Upper lobe of left lung (tissue), 6 donors: ENCODE measurements around the gene SMCHD1. TPM values are rescaled to one million over a fixed set of nuclear protein-coding genes. Genes with fewer than 3 reads are reported as not detected.

Experiments
- ATAC-seq, 2 donors: fragments of 200-7000 bp; cut with Tn5 transposase; one replicate each; pipeline ENCODE4 v1.9.1; 2022; ENCODE audit warnings: mild to moderate bottlenecking in 2 of 2, moderate library complexity in 2 of 2; ENCODE audit not compliant: low FRiP score in 2 of 2
- DNase-seq, 2 donors: peaks; one replicate each; pipeline ENCODE4 v3.0.0-alpha.2; 2019 to 2020
- H3K27ac ChIP-seq, 4 donors: fragments of 200-600 bp; sonication (generic); one replicate each; pipeline ENCODE4 v1.5.1; 2016 to 2019
- H3K27me3 ChIP-seq, 4 donors: fragments of 200-600 bp; sonication (generic); one replicate each; pipeline ENCODE4 v1.5.1; 2017 to 2019
- H3K36me3 ChIP-seq, 4 donors: fragments of 200-600 bp; sonication (generic); one replicate each; pipeline ENCODE4 v1.5.1; 2016 to 2019
- H3K4me1 ChIP-seq, 4 donors: fragments of 200-600 bp; sonication (generic); one replicate each; pipeline ENCODE4 v1.5.1; 2018 to 2019
- H3K4me3 ChIP-seq, 4 donors: fragments of 200-600 bp; sonication (generic); one replicate each; pipeline ENCODE4 v1.5.1; 2017 to 2019; ENCODE audit warnings: mild to moderate bottlenecking in 2 of 4, moderate library complexity in 1 of 4
- H3K9me3 ChIP-seq, 4 donors: fragments of 200-600 bp; sonication (generic); one replicate each; pipeline ENCODE4 v1.5.1; 2018 to 2019
- CTCF ChIP-seq, 6 experiments: fragments of 450-650 bp in 4 of 6; fragments of 200-600 bp in 2 of 6; sonication (generic) in 2 of 6; IDR thresholded peaks; one replicate each; pipeline ENCODE4 v1.5.1; 2016 to 2019; ENCODE audit warnings: antibody characterized with exemption in 6 of 6
- EP300 ChIP-seq, 4 donors: sonication (generic); formaldehyde crosslinking; IDR thresholded peaks; one replicate each; pipeline ENCODE4 v1.5.1; 2017; ENCODE audit warnings: antibody characterized with exemption in 4 of 4, control low read depth in 2 of 4
- POLR2A ChIP-seq, 4 donors: fragments of 450-650 bp; IDR thresholded peaks; one replicate each; pipeline ENCODE4 v1.5.1; 2016 to 2017; ENCODE audit warnings: antibody characterized with exemption in 4 of 4, mild to moderate bottlenecking in 2 of 4
- POLR2AphosphoS5 ChIP-seq, 2 donors: sonication (generic); formaldehyde crosslinking; IDR thresholded peaks; one replicate each; pipeline ENCODE4 v1.5.1; 2017; ENCODE audit warnings: antibody characterized with exemption in 2 of 2
- WGBS, 2 donors: methylation state at CpG; one replicate each; pipeline ENCODE4 v1.1.5; 2017 to 2018; 5-methylcytosine and 5-hydroxymethylcytosine counted together
- total RNA-seq, 6 donors: library from RNA; depleted of rRNA in 4 of 6; stranded (reverse); fragments of >200 nt in 4 of 6; gene quantifications; one replicate each; pipeline versions ENCODE4 v1.1.0 to v1.2.1, GENCODE V29; 2016 to 2021
- donor health status: DM: no; HTN: no; CAD: no; lungs with moderate emphysema.
- donor health status: DM: no; HTN: yes; CAD: no; lungs with severe emphysema.

Gene SMCHD1
- total RNA-seq, 6 donors from 2014 or later: 39.2 to 157 (median 58.9) TPM

GRCh38 chr18:2681993-2682603 lies 26.6 kb downstream of the SMCHD1 start:
- WGBS, 2 donors: 89 to 91% methylated on average over 5 of the region's 5 CpGs
- ATAC-seq: no peak
- H3K36me3 ChIP-seq: peaks cover 0 to 34% (median 3%) of the 10 kb centered on the region in 4 donors

GRCh38 chr18:2683055-2683454 lies 27.5 kb downstream of the SMCHD1 start:
- peaks cover 0 to 35% (median 3%) of the 10 kb centered on the region in 4 donors for H3K36me3 ChIP-seq
- H3K27me3 ChIP-seq: no peaks in the 10 kb centered on the region

More at GRCh38 chr18:2681993-2682603, 26.6 kb downstream of the SMCHD1 start:
- DNase-seq: no peak
- H3K4me3 ChIP-seq: no peak overlapping the region
- no peaks in the 10 kb centered on the region for H3K9me3 ChIP-seq
- no peak overlapping the region for H3K27ac ChIP-seq
- TF ChIP-seq POLR2A (IDR thresholded peaks at IDR 0.05) (no peak), EP300 (IDR thresholded peaks at IDR 0.05) (no peak), POLR2AphosphoS5 (IDR thresholded peaks at IDR 0.05) (no peak), CTCF (IDR thresholded peaks at IDR 0.05) (no peak)
- no peaks in the 10 kb centered on the region for H3K27me3 ChIP-seq
- peaks cover 0 to 8% (median 0%) of the 10 kb centered on the region in 4 donors for H3K4me1 ChIP-seq

GRCh38 chr18:2686349-2686968 lies 30.9 kb downstream of the SMCHD1 start:
- Histone ChIP-seq H3K4me1 (peaks cover 0 to 8% (median 0%) of the 10 kb centered on the region in 4 donors), H3K36me3 (peaks cover 0 to 53% (median 14%) of the 10 kb centered on the region in 4 donors), H3K4me3 (no peak overlapping the region), H3K27ac (no peak overlapping the region), H3K9me3 (no peaks in the 10 kb centered on the region), H3K27me3 (no peaks in the 10 kb centered on the region)
- ATAC-seq (no peak), DNase-seq (no peak)
- 97 to 99% methylated on average over 3 of the region's 3 CpGs for WGBS, 2 donors
- no peak for TF ChIP-seq POLR2A (IDR thresholded peaks at IDR 0.05)
- TF ChIP-seq EP300 (IDR thresholded peaks at IDR 0.05): no peak
- TF ChIP-seq POLR2AphosphoS5 (IDR thresholded peaks at IDR 0.05): no peak
- TF ChIP-seq CTCF (IDR thresholded peaks at IDR 0.05): no peak

More at GRCh38 chr18:2683055-2683454, 27.5 kb downstream of the SMCHD1 start:
- TF ChIP-seq POLR2A (IDR thresholded peaks at IDR 0.05) (no peak), CTCF (IDR thresholded peaks at IDR 0.05) (no peak), POLR2AphosphoS5 (IDR thresholded peaks at IDR 0.05) (no peak), EP300 (IDR thresholded peaks at IDR 0.05) (no peak)
- Histone ChIP-seq H3K4me3 (no peak overlapping the region), H3K4me1 (peaks cover 0 to 8% (median 0%) of the 10 kb centered on the region in 4 donors), H3K9me3 (no peaks in the 10 kb centered on the region), H3K27ac (no peak overlapping the region)
- DNase-seq (no peak), ATAC-seq (no peak)

GRCh38 chr18:2687390-2688001 lies 32.0 kb downstream of the SMCHD1 start:
- Histone ChIP-seq H3K27ac (no peak overlapping the region), H3K4me1 (peaks cover 0 to 6% (median 0%) of the 10 kb centered on the region in 4 donors), H3K9me3 (no peaks in the 10 kb centered on the region), H3K4me3 (no peak overlapping the region), H3K27me3 (no peaks in the 10 kb centered on the region), H3K36me3 (peaks cover 0 to 60% (median 18%) of the 10 kb centered on the region in 4 donors)
- no peak for DNase-seq
- TF ChIP-seq POLR2AphosphoS5 (IDR thresholded peaks at IDR 0.05) (no peak), POLR2A (IDR thresholded peaks at IDR 0.05) (no peak), CTCF (IDR thresholded peaks at IDR 0.05) (no peak), EP300 (IDR thresholded peaks at IDR 0.05) (no peak)
- no peak for ATAC-seq
- WGBS, 2 donors: 92 to 93% methylated on average over 3 of the region's 3 CpGs
